Brain microvascular endothelial cell (primary cell): ENCODE data around the gene CDH4.

ENCODE experiments used
- DNase-seq: peaks from one replicate; pipeline ENCODE4 v3.0.0-alpha.2; 2020
- H3K27ac ChIP-seq: fragments of 250-450 bp; sonication (Bioruptor Pico); 2 replicates; pipeline ENCODE4 v1.5.1; 2020; ENCODE audit warnings: mild to moderate bottlenecking, moderate library complexity
- H3K27me3 ChIP-seq: fragments of 250-450 bp; sonication (Bioruptor Pico); replicated peaks from 2 replicates; pipeline ENCODE4 v1.5.1; 2020; ENCODE audit warnings: mild to moderate bottlenecking
- H3K36me3 ChIP-seq: fragments of 250-450 bp; sonication (Bioruptor Pico); replicated peaks from 2 replicates; pipeline ENCODE4 v1.5.1; 2020; ENCODE audit warnings: mild to moderate bottlenecking
- H3K4me3 ChIP-seq: 2 replicates; pipeline ENCODE4 v1.5.1; 2011; ENCODE audit warnings: low read depth, mild to moderate bottlenecking, control low read depth, low read length, moderate library complexity
- in situ Hi-C: cut with HindIII; loops from 2 replicates; pipeline ENCODE4 v1.10.0; 2017; ENCODE audit warnings: low sequenced_read_pairs, low pct_ligation_motif_present
- TF ChIP-seq, protein P1 (sequence below): IDR thresholded peaks from 2 replicates; pipeline ENCODE4 v1.5.1; 2011; ENCODE audit warnings: low read depth, mild to moderate bottlenecking, moderate library complexity, low read length, control low read depth, inconsistent platforms; ENCODE audit errors: missing control alignments

CDH4 gene

GRCh38 chr20:61728326-61728725, 476.3 kb downstream of the CDH4 start:
- DNase-seq = no peak
- no peaks in the 10 kb centered on the region for H3K36me3 ChIP-seq
- no peak overlapping the region for H3K4me3 ChIP-seq
- H3K27ac ChIP-seq = no peak overlapping the region
- in situ Hi-C loops = no loop called here
- TF ChIP-seq, protein P1, sequence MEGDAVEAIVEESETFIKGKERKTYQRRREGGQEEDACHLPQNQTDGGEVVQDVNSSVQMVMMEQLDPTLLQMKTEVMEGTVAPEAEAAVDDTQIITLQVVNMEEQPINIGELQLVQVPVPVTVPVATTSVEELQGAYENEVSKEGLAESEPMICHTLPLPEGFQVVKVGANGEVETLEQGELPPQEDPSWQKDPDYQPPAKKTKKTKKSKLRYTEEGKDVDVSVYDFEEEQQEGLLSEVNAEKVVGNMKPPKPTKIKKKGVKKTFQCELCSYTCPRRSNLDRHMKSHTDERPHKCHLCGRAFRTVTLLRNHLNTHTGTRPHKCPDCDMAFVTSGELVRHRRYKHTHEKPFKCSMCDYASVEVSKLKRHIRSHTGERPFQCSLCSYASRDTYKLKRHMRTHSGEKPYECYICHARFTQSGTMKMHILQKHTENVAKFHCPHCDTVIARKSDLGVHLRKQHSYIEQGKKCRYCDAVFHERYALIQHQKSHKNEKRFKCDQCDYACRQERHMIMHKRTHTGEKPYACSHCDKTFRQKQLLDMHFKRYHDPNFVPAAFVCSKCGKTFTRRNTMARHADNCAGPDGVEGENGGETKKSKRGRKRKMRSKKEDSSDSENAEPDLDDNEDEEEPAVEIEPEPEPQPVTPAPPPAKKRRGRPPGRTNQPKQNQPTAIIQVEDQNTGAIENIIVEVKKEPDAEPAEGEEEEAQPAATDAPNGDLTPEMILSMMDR = no peak
- no peaks in the 10 kb centered on the region for H3K27me3 ChIP-seq

DNA sequence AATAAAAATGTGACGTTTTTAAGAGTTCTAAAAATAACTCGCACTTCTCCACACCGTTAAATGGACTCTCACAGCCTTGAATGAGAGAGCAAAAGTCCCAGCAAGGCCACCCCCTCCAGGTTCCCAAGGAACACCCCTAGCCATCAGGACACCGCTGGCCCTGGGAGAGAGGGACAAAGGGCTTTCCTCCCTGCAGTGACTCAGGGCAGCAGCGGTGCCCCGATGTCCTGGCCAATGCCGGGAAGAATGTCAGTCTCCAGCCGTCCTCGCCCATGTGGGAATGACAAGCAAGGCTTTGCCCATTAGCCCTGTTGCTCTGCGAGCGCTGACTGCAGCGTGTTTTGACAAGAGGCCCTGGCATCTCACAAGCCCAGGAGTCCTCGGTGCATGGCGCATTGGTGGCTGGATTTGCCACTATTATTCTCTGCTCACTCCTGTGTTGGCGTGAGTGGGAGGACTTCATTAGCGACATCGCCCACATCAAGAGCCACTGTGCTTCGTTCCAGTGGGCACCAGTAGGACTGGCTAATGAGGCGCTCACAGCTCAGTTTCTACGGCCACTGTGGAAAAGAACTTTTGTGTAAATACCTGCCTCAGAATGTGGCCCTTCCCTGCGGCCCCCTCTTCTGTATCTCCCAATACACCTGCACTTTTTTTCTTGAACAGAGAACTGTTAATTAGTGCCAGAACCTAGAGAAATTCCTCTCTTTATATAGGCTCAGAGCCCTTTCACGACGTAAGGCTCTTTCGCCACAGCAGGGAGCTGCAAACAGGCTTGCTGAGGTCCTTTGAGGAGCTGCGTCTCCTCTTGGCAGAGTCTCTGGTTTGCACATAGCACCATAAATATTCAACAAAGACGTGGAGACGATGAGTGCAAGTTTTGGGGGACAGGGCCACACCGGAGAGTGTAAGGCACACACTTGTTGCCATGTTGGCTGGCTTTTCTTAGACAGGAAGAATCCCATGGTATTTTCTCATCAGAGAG, 477.0 kb downstream of the CDH4 start:
- Histone ChIP-seq H3K36me3 (no peaks in the 10 kb centered on the region), H3K27me3 (no peaks in the 10 kb centered on the region), H3K4me3 (no peak overlapping the region), H3K27ac (no peak overlapping the region)
- TF ChIP-seq, protein P1 = no peak
- no peak for DNase-seq
- in situ Hi-C loops = no loop called here

GRCh38 chr20:61730631-61731362, 478.7 kb downstream of the CDH4 start:
- H3K36me3 ChIP-seq = no peaks in the 10 kb centered on the region
- DNase-seq = no peak
- in situ Hi-C loops = no loop called here
- no peak overlapping the region for H3K27ac ChIP-seq
- no peak overlapping the region for H3K4me3 ChIP-seq
- H3K27me3 ChIP-seq = no peaks in the 10 kb centered on the region
- TF ChIP-seq, protein P1 = no peak

GRCh38 chr20:61731363-61732181, 479.5 kb downstream of the CDH4 start:
- Histone ChIP-seq H3K27ac (no peak overlapping the region), H3K4me3 (no peak overlapping the region), H3K27me3 (no peaks in the 10 kb centered on the region), H3K36me3 (no peaks in the 10 kb centered on the region)
- DNase-seq = peak; percentile 3
- TF ChIP-seq, protein P1 = no peak
- in situ Hi-C loops = no loop called here

GRCh38 chr20:61732511-61733210, 480.6 kb downstream of the CDH4 start:
- no peak for DNase-seq
- TF ChIP-seq, protein P1 = no peak
- in situ Hi-C loops = no loop called here
- no peak overlapping the region for H3K27ac ChIP-seq
- H3K36me3 ChIP-seq = no peaks in the 10 kb centered on the region
- H3K27me3 ChIP-seq = no peaks in the 10 kb centered on the region
- no peak overlapping the region for H3K4me3 ChIP-seq
